ENCODE results near the gene CHRD. TPM values are rescaled to one million over a fixed set of nuclear protein-coding genes. Genes with fewer than 3 reads are reported as not detected.

The CHRD gene
- polyA plus RNA-seq, 1 of the 3 experiments (the other 2 are of a cell fraction): 0.95 TPM

- WGBS (ENCODE audit: low lambda C conversion rate): 19% methylated on average over 7 of the region's 17 CpGs
- H3K36me3 ChIP-seq (replicated peaks in 1 of 2; ENCODE audit: control insufficient read depth in 1 of 2, insufficient read depth in 2 of 2, low read length in 1 of 2): peaks cover 22 to 37% of the 10 kb centered on the region in 2 experiments
- CTCF ChIA-PET: interaction anchor here (0.7 to 5.2 kb wide), 5 partner anchors 9 to 53 kb away, joined by 3 to 63 read pairs (median 4); no protein-coding TSS in a partner anchor
- H3F3A ChIP-seq (replicated peaks; ENCODE audit: insufficient read depth): peaks cover 40% of the 10 kb centered on the region
- peak; percentile 67 for DNase-seq
- peak overlapping the region; percentile 90 to 92 for H3K27ac ChIP-seq (ENCODE audit: low read depth in 2 of 2, low read length in 1 of 2)
- POLR2A ChIA-PET: interaction anchor here (0.7 to 3.1 kb wide), 7 partner anchors 9 to 32 kb away, joined by 3 to 19 read pairs (median 4); partner anchors contain the start of genes CLCN2 and POLR2H
- peaks cover 74% of the 10 kb centered on the region for H3K79me2 ChIP-seq (ENCODE audit: insufficient read depth)
- H3K4me1 ChIP-seq (ENCODE audit: control insufficient read depth in 1 of 2, insufficient read depth in 2 of 2, low read depth in 1 of 2, low read length in 1 of 2): peaks cover 37 to 49% of the 10 kb centered on the region in 2 experiments; a peak in 3 of 4 replicates
- H3K4me2 ChIP-seq: peak overlapping the region; percentile 85
- H3K9ac ChIP-seq: peak overlapping the region; percentile 83
- H2AFZ ChIP-seq (ENCODE audit: low read depth): no peak overlapping the region
- H4K20me1 ChIP-seq (ENCODE audit: insufficient read depth): peaks cover 22% of the 10 kb centered on the region
- H3K27me3 ChIP-seq (ENCODE audit: insufficient read depth): no peaks in the 10 kb centered on the region
- no peaks in the 10 kb centered on the region for H3K9me3 ChIP-seq
- peak overlapping the region; percentile 72 to 74 for H3K4me3 ChIP-seq (ENCODE audit: low read depth in 2 of 2, low read length in 1 of 2)
- TF ChIP-seq MXI1 (IDR thresholded peaks at IDR 0.05; ENCODE audit: low read depth, low read length) (peak; percentile 70), JUND (IDR thresholded peaks at IDR 0.05) (no peak), EZH2phosphoT487 (IDR thresholded peaks at IDR 0.05; ENCODE audit: borderline replicate concordance, low read depth) (no peak), USF2 (IDR thresholded peaks at IDR 0.05; ENCODE audit: borderline replicate concordance, low read depth, low read length) (no peak), MAX (IDR thresholded peaks at IDR 0.05; ENCODE audit: low read depth) (peak; percentile 35; the same call in 1 of the 2 replicates), GATA2 (CRISPR knock-in tag; IDR thresholded peaks at IDR 0.05) (no peak), GABPA (IDR thresholded peaks at IDR 0.05; ENCODE audit: low read depth) (peak; percentile 61)
- TF ChIP-seq, protein P1, sequence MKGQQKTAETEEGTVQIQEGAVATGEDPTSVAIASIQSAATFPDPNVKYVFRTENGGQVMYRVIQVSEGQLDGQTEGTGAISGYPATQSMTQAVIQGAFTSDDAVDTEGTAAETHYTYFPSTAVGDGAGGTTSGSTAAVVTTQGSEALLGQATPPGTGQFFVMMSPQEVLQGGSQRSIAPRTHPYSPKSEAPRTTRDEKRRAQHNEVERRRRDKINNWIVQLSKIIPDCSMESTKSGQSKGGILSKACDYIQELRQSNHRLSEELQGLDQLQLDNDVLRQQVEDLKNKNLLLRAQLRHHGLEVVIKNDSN (IDR thresholded peaks at IDR 0.05; ENCODE audit: borderline replicate concordance, low read depth): peak; percentile 47; the same call in 1 of the 2 replicates
- no peaks in the 10 kb centered on the region for H3K9me2 ChIP-seq
Measured at GRCh38 chr3:184336547-184337398, 43.1 kb upstream of the CHRD start.

DNA sequence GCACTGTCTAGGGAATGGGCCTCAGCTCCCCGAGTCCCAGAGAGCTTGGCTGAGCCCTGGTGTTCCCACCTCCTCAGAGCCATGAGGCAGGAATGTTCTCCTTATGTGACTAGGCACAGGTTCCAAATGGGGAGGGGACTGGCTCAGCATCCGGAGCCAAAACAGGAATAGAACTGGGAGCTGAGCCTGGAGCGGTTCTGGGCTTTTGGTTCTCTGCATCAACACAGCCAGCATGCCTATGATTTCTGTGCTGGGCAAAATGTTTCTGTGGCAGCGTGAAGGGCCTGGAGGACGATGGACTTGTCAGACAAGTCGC is 42.5 kb upstream of the CHRD start, which contains the start of gene FAM131A:
TSS of gene FAM131A (plus strand) at position 202 of the 316 bp plus-strand sequence. CDS start at position 233, 31 bp downstream.
- H4K20me1 ChIP-seq (ENCODE audit: insufficient read depth): peaks cover 19% of the 10 kb centered on the region
- ChIA-PET CTCF (interaction anchor here (0.7 to 5.2 kb wide), 5 partner anchors 8 to 53 kb away, joined by 3 to 63 read pairs (median 4); no protein-coding TSS in a partner anchor), POLR2A (interaction anchor here (0.7 to 3.1 kb wide), 7 partner anchors 8 to 31 kb away, joined by 3 to 19 read pairs (median 4); partner anchors contain the start of genes CLCN2 and POLR2H)
- no peaks in the 10 kb centered on the region for H3K9me3 ChIP-seq
- peaks cover 37 to 45% of the 10 kb centered on the region in 2 experiments; a peak in 3 of 4 replicates for H3K4me1 ChIP-seq (ENCODE audit: control insufficient read depth in 1 of 2, insufficient read depth in 2 of 2, low read depth in 1 of 2, low read length in 1 of 2)
- peak within 1 kb of the TSS; percentile 72 to 74 for H3K4me3 ChIP-seq (ENCODE audit: low read depth in 2 of 2, low read length in 1 of 2)
- H2AFZ ChIP-seq (ENCODE audit: low read depth): no peak within 1 kb of the TSS
- no peak for DNase-seq
- WGBS (ENCODE audit: low lambda C conversion rate): 58% methylated on average over 6 of the region's 6 CpGs
- peak within 1 kb of the TSS; percentile 83 for H3K9ac ChIP-seq
- peak within 1 kb of the TSS; percentile 90 to 92 for H3K27ac ChIP-seq (ENCODE audit: low read depth in 2 of 2, low read length in 1 of 2)
- no peaks in the 10 kb centered on the region for H3K27me3 ChIP-seq (ENCODE audit: insufficient read depth)
- H3K79me2 ChIP-seq (ENCODE audit: insufficient read depth): peaks cover 74% of the 10 kb centered on the region
- peak within 1 kb of the TSS; percentile 85 for H3K4me2 ChIP-seq
- H3K36me3 ChIP-seq (replicated peaks in 1 of 2; ENCODE audit: control insufficient read depth in 1 of 2, insufficient read depth in 2 of 2, low read length in 1 of 2): peaks cover 19 to 35% of the 10 kb centered on the region in 2 experiments
- peaks cover 36% of the 10 kb centered on the region for H3F3A ChIP-seq (replicated peaks; ENCODE audit: insufficient read depth)
- no peaks in the 10 kb centered on the region for H3K9me2 ChIP-seq
- no peak for TF ChIP-seq MAX (IDR thresholded peaks at IDR 0.05; ENCODE audit: low read depth)
- no peak for TF ChIP-seq MXI1 (IDR thresholded peaks at IDR 0.05; ENCODE audit: low read depth, low read length)
- no peak for TF ChIP-seq RCOR1 (IDR thresholded peaks at IDR 0.05; ENCODE audit: low read length)
- TF ChIP-seq EP300 (IDR thresholded peaks at IDR 0.05; ENCODE audit: borderline replicate concordance in 1 of 2, low read depth in 1 of 2, low read length in 1 of 2): no peak
- no peak for TF ChIP-seq GATA2 (CRISPR knock-in tag; IDR thresholded peaks at IDR 0.05)
- TF ChIP-seq YY1 (IDR thresholded peaks at IDR 0.05; ENCODE audit: low read depth): no peak
- TF ChIP-seq, protein P1 (IDR thresholded peaks at IDR 0.05; ENCODE audit: borderline replicate concordance, low read depth): no peak
- no peak for TF ChIP-seq TAF1 (IDR thresholded peaks at IDR 0.05; ENCODE audit: borderline replicate concordance, low read depth, low read length)
- TF ChIP-seq CHD2 (IDR thresholded peaks at IDR 0.05; ENCODE audit: low read length, partially characterized antibody): no peak
- TF ChIP-seq ELF1 (IDR thresholded peaks at IDR 0.05): no peak
- TF ChIP-seq USF2 (IDR thresholded peaks at IDR 0.05; ENCODE audit: borderline replicate concordance, low read depth, low read length): no peak
- TF ChIP-seq SIN3A (IDR thresholded peaks at IDR 0.05; ENCODE audit: borderline replicate concordance, low read depth, low read length): no peak
